RWPE1 (cell line): ENCODE measurements around the gene TNNI2.

Source experiments
- CTCF ChIA-PET: fragments of 350-600 bp; sonication (Branson Sonifier 250); formaldehyde crosslinking; extraction: SDS; loops from one replicate; lab custom pipeline; 2021; lab: Yijun Ruan, JAX
- POLR2A ChIA-PET: fragments of 400-600 bp; formaldehyde crosslinking; extraction: SDS; loops from one replicate; lab custom pipeline; 2020; ENCODE audit warnings: antibody characterized with exemption; ENCODE audit not compliant: low non-redundant PET; lab: Yijun Ruan, JAX
- DNase-seq: peaks from one replicate; pipeline ENCODE4 v3.0.0; 2012; ENCODE audit warnings: low spot score
- H3K27ac ChIP-seq: fragments of 450-650 bp; 2 replicates; pipeline ENCODE4 v1.5.1; 2017
- TF ChIP-seq, protein P1 (sequence below): fragments of 450-650 bp; conservative IDR thresholded peaks from 2 replicates; pipeline ENCODE4 v1.5.1; 2017; ENCODE audit warnings: low read depth, mild to moderate bottlenecking

Gene TNNI2

DNA sequence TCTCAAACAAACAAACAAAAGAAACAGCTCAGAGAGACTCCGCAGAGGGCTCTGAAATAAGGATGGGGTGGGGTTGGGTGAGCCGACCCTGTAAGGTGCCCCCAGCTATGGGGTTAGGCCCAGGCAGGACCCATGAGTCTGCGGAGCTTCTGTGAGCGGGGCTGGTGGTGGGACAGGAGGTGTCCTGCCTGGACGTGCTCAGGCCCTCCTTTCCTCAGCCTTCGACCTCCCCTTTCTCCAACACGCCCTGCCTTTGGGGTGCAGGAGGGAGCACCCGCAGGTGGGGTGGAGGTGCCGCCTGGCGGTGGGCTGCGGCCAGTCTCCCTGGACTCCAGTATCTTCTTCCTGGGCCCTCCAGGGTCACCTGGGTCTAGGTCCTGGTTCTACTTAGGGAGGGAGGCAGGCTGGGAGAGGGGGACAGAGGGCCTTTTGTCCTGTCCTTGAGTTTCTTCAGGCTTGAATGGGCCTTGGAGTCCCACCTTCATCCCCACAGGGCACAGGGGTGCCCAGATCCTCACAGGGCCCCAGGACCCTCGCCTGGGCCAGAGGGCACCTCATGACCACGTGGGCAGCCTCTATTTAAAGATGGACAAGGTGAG lies 40.7 kb downstream of the TNNI2 start:
- no peak for DNase-seq
- CTCF ChIA-PET, result interaction anchor here (0.7 kb wide), 1 partner anchor 119 kb away, joined by 4 read pairs; no protein-coding TSS in a partner anchor
- peak overlapping the region; percentile 100 for H3K27ac ChIP-seq
- TF ChIP-seq, protein P1, sequence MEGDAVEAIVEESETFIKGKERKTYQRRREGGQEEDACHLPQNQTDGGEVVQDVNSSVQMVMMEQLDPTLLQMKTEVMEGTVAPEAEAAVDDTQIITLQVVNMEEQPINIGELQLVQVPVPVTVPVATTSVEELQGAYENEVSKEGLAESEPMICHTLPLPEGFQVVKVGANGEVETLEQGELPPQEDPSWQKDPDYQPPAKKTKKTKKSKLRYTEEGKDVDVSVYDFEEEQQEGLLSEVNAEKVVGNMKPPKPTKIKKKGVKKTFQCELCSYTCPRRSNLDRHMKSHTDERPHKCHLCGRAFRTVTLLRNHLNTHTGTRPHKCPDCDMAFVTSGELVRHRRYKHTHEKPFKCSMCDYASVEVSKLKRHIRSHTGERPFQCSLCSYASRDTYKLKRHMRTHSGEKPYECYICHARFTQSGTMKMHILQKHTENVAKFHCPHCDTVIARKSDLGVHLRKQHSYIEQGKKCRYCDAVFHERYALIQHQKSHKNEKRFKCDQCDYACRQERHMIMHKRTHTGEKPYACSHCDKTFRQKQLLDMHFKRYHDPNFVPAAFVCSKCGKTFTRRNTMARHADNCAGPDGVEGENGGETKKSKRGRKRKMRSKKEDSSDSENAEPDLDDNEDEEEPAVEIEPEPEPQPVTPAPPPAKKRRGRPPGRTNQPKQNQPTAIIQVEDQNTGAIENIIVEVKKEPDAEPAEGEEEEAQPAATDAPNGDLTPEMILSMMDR, result no peak
- POLR2A ChIA-PET, result no interaction called here

DNA sequence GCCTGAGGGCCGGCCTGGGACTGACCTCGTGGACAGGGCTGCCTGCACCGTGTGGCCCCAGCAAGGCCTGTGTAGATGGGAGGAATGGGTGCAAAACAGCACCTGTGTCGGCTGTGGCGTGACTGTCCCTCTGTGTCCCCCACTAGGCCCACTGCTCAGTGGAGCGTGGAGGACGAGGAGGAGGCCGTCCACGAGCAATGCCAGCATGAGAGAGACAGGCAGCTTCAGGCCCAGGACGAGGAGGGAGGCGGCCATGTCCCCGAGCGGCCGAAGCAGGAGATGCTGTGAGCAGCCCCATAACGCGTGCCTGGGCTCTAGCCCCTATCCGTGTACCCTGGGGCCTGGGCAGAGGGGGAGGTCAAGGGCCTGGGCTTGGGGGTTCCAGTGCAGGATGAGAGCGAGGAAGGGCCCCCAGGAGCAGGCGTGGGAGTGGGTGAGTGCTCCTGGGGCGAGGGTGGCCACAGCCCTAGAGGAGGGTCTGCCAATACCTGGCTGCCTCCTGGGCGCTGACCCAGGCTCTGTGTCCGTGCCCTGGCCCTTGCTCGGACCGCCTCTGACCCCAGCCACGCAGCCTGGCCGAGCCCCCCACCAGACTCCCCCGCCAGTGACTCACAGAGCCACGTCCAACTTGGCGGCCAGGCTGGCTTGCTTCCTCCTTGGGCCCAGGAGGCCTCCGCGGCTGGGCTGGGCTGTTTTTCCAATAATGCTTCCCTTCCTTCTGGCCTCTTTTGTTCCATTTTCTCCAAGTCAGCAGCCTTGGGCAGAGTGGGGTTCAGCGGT lies 41.4 kb downstream of the TNNI2 start:
- ChIA-PET POLR2A (no interaction called here), CTCF (interaction anchor here (0.7 kb wide), 1 partner anchor 118 kb away, joined by 4 read pairs; no protein-coding TSS in a partner anchor)
- H3K27ac ChIP-seq, result peak overlapping the region; percentile 100
- DNase-seq, result no peak
- TF ChIP-seq, protein P1, result no peak

DNA sequence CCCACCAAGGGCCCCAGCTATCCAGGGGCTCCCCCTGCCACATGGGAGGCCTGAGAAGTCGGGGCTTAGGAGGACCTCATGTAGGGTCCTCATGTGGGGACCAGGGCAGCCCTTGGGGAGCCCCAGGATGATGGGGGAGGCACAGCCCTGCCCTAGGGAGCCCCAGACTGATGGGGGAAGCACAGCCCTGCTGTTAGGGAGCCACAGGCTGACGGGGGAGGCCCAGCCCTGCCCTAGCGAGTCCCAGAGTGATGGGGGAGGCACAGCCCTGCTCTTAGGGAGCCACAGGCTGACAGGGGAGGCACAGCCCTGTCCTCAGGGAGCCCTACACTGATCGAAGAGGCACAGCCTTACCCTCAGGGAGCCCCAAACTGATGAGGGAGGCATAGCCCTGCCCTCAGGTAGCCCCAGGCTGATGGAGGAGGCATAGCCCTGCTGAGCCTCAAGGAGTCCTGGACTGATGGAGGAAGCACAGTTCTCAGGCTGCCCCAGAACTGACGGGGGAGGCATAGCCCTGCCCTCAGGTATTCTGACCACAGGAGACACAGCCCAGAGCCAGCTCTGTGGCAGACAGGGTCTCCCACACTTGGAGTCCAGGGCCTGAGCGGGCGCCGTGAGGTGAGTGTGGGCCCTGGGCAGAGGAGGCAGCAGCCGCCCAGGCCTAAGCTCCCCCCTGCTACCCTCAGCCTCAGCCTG lies 42.1 kb downstream of the TNNI2 start:
- DNase-seq, result no peak
- H3K27ac ChIP-seq, result peak overlapping the region; percentile 100
- ChIA-PET POLR2A (no interaction called here), CTCF (interaction anchor here (1.8 kb wide), 1 partner anchor 147 kb away, joined by 7 read pairs; no protein-coding TSS in a partner anchor)
- TF ChIP-seq, protein P1, result no peak

DNA sequence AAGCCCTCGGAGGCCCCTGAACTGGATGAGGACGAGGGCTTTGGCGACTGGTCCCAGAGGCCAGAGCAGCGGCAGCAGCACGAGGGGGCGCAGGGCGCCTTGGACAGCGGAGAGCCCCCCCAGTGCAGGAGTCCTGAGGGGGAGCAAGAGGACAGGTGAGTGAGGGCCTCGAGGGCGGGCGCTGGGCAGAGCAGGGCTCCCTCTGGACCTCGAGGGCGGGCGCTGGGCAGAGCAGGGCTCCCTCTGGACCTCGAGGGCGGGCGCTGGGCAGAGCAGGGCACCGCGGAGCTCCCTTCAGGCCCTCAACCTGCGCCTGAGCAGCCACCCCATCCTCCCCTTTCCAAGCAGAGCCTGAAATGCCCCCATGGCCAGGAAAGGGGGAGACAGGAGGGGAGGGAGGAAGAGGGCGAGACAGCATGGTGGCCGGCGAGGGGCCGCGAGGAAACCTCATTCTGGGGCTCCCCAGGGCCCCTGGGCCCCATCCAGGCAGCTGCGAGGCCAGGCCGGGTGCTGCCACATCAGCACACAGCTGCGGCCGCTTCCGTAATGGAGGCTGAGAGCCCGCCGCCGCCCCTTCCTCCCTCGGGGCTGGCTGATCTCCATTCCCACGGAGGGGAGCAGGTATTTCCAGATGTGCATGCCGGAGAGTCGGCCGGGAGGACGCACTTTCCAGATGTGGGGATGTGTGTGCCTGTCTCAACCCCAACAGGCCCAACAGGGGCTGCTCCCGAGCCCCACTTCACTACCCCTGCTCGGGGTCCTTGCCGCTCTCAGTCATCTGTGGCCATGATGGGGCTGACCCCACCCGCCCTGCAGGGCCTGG lies 42.9 kb downstream of the TNNI2 start:
- CTCF ChIA-PET, result interaction anchor here (0.5 to 2.5 kb wide), 45 partner anchors 8 to 272 kb away, joined by 3 to 24 read pairs (median 5); partner anchors contain the start of genes H19, PRR33 and TNNI2
- POLR2A ChIA-PET, result no interaction called here
- DNase-seq, result no peak
- H3K27ac ChIP-seq, result peak overlapping the region; percentile 100
- TF ChIP-seq, protein P1, result no peak

DNA sequence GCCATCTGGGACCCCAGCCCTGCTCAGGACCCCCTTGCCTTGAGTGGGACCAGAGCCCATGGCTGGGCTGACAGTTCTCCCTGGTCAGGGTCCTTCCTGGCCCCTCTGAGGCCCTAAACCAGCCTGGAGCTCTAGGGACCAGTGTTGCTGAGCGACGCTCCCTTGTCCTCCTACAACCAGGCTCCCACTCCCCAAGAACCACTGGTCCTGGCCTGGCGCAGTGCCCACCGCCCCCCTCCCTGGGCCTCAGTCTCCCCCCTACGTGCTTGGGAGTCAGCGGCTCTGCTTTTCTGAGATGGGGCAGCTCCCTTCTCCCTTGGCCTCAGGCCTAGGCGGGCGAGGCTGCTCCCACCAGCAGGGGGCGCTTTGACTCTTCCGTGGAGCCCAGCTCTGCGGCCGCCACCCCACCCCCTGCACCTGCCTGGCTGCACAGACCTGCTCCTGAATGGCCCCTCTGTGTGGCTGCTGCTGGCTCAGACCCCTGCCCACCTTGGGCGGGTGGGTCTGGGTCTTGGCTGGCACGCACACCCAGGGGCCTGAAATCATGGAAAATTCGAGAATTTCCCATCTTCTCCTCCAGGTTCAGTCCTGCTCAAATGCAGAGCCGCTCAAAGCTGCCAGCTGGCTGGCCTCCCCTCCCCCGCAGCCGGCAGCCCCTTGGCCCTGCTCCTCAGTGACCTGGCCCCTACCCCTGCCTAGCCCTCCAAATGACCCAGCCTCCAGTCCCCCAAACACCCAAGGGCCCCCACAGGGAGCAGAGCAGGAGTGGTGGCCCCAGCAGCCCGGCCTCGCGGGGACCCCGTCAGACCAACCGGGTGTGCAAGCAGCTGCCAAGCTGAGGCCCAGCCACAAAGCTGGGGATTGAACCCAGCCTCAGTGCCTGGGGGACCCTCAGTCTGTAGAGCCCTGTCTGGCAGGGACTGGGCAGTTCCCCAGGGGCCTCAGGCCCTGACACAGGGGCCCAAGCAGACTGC lies 43.8 kb downstream of the TNNI2 start:
- peak overlapping the region; percentile 100 for H3K27ac ChIP-seq
- ChIA-PET POLR2A (no interaction called here), CTCF (interaction anchor here (0.5 to 2.5 kb wide), 47 partner anchors 9 to 271 kb away, joined by 3 to 24 read pairs (median 5); partner anchors contain the start of genes H19, PRR33 and TNNI2)
- TF ChIP-seq, protein P1, result peak; percentile 88
- peak; percentile 82 for DNase-seq
